Glomerular visceral epithelial cell (primary cell): ENCODE data around the gene GPRC5D.
A peak's percentile ranks its signal among the peaks of the same experiment; 100 is the strongest.

Experiments
- DNase-seq: peaks from one replicate; pipeline ENCODE4 v3.0.0-alpha.2; 2016; ENCODE audit errors: extremely low spot score

GPRC5D gene

GRCh38 chr12:12936983-12937491 lies 14.9 kb downstream of the GPRC5D start:
- no peak for DNase-seq

- no peak for DNase-seq
Observed at GRCh38 chr12:12934556-12934955, 17.4 kb downstream of the GPRC5D start.

- no peak for DNase-seq
Observed at GRCh38 chr12:12933742-12934141, 18.2 kb downstream of the GPRC5D start.

GRCh38 chr12:12930633-12931219 lies 21.2 kb downstream of the GPRC5D start:
- no peak for DNase-seq

- DNase-seq = no peak
Observed at GRCh38 chr12:12929696-12930095, 22.3 kb downstream of the GPRC5D start.

- DNase-seq = peak; percentile 90
Observed at GRCh38 chr12:12927211-12928079, 24.5 kb downstream of the GPRC5D start.

GRCh38 chr12:12926571-12927071 lies 25.3 kb downstream of the GPRC5D start:
- no peak for DNase-seq

GRCh38 chr12:12925388-12925787 lies 26.6 kb downstream of the GPRC5D start:
- no peak for DNase-seq

- DNase-seq = no peak
Observed at GRCh38 chr12:12924169-12924568, 27.8 kb downstream of the GPRC5D start.

GRCh38 chr12:12922978-12923377 lies 29.0 kb downstream of the GPRC5D start:
- DNase-seq = no peak

GRCh38 chr12:12922191-12922616 lies 29.8 kb downstream of the GPRC5D start:
- DNase-seq = peak; percentile 12

GRCh38 chr12:12919666-12920435 lies 32.1 kb downstream of the GPRC5D start:
- no peak for DNase-seq

- no peak for DNase-seq
Observed at GRCh38 chr12:12918781-12919389, 33.1 kb downstream of the GPRC5D start.

- DNase-seq = no peak
Observed at GRCh38 chr12:12917517-12917916, 34.5 kb downstream of the GPRC5D start.

GRCh38 chr12:12916135-12916944 lies 35.6 kb downstream of the GPRC5D start:
- peak; percentile 73 for DNase-seq

GRCh38 chr12:12915656-12916055 lies 36.3 kb downstream of the GPRC5D start:
- no peak for DNase-seq

- DNase-seq = no peak
Observed at GRCh38 chr12:12912711-12913110, 39.3 kb downstream of the GPRC5D start.

- DNase-seq = no peak
Observed at GRCh38 chr12:12909995-12910420, 42.0 kb downstream of the GPRC5D start.

GRCh38 chr12:12909228-12909994 lies 42.6 kb downstream of the GPRC5D start:
- DNase-seq = no peak

GRCh38 chr12:12908711-12909110 lies 43.3 kb downstream of the GPRC5D start:
- DNase-seq = no peak
